Endothelial cell of umbilical vein (primary cell): Measurements from ENCODE around the gene TENT4B.

ENCODE experiments used
- EZH2 ChIP-seq: IDR thresholded peaks from 2 replicates; pipeline ENCODE4 v1.6.1; 2012; ENCODE audit warnings: borderline replicate concordance, low read depth, mild to moderate bottlenecking, moderate library complexity, low read length, inconsistent platforms; ENCODE audit not compliant: severe bottlenecking
- FOS ChIP-seq: IDR thresholded peaks from 2 replicates; pipeline ENCODE4 v1.6.1; 2011; ENCODE audit warnings: mild to moderate bottlenecking, low read length, moderate library complexity, borderline replicate concordance; ENCODE audit not compliant: insufficient read depth
- GATA2 ChIP-seq: IDR thresholded peaks from 2 replicates; pipeline ENCODE4 v1.7.0; 2011; ENCODE audit warnings: low read depth, mild to moderate bottlenecking, moderate library complexity, mixed read lengths, low read length; ENCODE audit not compliant: insufficient read length, insufficient read depth
- JUN ChIP-seq: IDR thresholded peaks from 2 replicates; pipeline ENCODE4 v1.6.1; 2011; ENCODE audit warnings: borderline replicate concordance, low read depth; ENCODE audit not compliant: insufficient read length, insufficient read depth
- MYC ChIP-seq: IDR thresholded peaks from one replicate; pipeline ENCODE4 v1.6.1; 2011; ENCODE audit warnings: mild to moderate bottlenecking, low read depth, low read length
- POLR2A ChIP-seq: IDR thresholded peaks from 2 replicates; pipeline ENCODE4 v1.6.1; 2012; ENCODE audit warnings: low read depth, mild to moderate bottlenecking, control low read depth, low read length
- POLR2AphosphoS5 ChIP-seq: IDR thresholded peaks from 2 replicates; pipeline ENCODE4 v1.6.1; 2012; ENCODE audit warnings: low read depth, mild to moderate bottlenecking, control low read depth, low read length, moderate library complexity; ENCODE audit not compliant: insufficient read depth
- TF ChIP-seq, protein P1 (sequence below), 2 donors: IDR thresholded peaks; 1 replicate in 1 of 2; 2 replicates in 1 of 2; pipeline ENCODE4 v1.5.1; 2011; ENCODE audit warnings: low read length in 2 of 2, mild to moderate bottlenecking in 2 of 2, moderate library complexity in 2 of 2, control low read depth in 1 of 2, inconsistent platforms in 1 of 2, low read depth in 1 of 2; ENCODE audit not compliant: insufficient read depth in 1 of 2; ENCODE audit errors: extremely low read depth in 1 of 2
- TF ChIP-seq, protein P2 (sequence below): IDR thresholded peaks from 2 replicates; pipeline ENCODE4 v1.6.1; 2011; ENCODE audit not compliant: insufficient read depth, insufficient read length

DNA sequence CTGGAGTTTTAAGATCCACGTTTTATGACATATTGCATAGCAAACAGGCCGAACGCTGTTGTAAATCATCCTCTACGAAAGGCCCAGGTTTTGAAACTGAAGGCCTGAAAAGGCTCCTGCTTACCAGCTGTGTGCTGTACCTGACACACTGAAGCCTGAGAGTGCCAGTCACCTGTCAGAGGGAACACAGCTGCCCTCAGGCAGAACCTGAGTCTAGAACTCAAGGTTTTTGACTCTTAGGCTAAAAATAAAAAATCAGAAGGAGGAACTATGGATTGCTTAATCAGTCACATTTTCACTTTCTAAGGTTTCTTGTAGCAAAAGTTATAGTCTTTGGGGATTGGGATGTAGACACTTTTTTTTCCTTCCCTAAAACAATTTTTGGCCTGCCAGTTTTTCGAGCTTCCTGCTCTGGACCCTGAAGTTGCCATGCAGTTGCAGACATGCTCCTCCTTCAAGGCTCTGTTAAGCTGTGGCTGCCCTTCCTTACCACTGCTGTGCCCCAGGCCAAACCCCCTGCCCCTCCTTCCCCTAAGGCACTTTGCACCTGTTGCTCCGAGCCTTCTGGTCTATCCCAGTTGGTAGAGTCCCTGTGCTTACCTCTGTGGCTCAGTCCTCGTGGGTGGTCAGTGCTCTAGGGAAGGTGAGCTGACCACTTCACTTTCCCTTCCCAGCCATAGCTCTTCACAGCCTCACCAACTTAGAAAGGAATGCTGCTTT, 56.6 kb downstream of the TENT4B start:
- TF ChIP-seq, protein P1, sequence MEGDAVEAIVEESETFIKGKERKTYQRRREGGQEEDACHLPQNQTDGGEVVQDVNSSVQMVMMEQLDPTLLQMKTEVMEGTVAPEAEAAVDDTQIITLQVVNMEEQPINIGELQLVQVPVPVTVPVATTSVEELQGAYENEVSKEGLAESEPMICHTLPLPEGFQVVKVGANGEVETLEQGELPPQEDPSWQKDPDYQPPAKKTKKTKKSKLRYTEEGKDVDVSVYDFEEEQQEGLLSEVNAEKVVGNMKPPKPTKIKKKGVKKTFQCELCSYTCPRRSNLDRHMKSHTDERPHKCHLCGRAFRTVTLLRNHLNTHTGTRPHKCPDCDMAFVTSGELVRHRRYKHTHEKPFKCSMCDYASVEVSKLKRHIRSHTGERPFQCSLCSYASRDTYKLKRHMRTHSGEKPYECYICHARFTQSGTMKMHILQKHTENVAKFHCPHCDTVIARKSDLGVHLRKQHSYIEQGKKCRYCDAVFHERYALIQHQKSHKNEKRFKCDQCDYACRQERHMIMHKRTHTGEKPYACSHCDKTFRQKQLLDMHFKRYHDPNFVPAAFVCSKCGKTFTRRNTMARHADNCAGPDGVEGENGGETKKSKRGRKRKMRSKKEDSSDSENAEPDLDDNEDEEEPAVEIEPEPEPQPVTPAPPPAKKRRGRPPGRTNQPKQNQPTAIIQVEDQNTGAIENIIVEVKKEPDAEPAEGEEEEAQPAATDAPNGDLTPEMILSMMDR (IDR thresholded peaks at IDR 0.05; ENCODE audit: extremely low read depth in 1 of 2, insufficient read depth in 1 of 2, low read depth in 1 of 2, low read length in 2 of 2) = no peak
- TF ChIP-seq POLR2AphosphoS5 (no peak), MYC (no peak), POLR2A (no peak), EZH2 (no peak), GATA2 (no peak), FOS (no peak), JUN (no peak)
- TF ChIP-seq, protein P2, sequence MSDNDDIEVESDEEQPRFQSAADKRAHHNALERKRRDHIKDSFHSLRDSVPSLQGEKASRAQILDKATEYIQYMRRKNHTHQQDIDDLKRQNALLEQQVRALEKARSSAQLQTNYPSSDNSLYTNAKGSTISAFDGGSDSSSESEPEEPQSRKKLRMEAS = no peak
